A549 (cell line): ENCODE results near the gene MFAP4. TPM values are rescaled to one million over a fixed set of nuclear protein-coding genes. Genes with fewer than 3 reads are reported as not detected.

Experiments used
- ATAC-seq, 2 experiments: fragments of 200-7000 bp in 1 of 2; fragments of >200 bp in 1 of 2; cut with Nextera tagmentation in 1 of 2; cut with Tn5 transposase in 1 of 2; 3 replicates each; pipeline versions ENCODE4 v1.8.0 to v1.9.1; 2018 to 2020; ENCODE audit warnings: mild to moderate bottlenecking in 1 of 2, moderate library complexity in 1 of 2
- CTCF ChIA-PET: fragments of 300-600 bp; sonication (Branson Sonifier 250); formaldehyde crosslinking; extraction: SDS; loops from one replicate; lab custom pipeline; 2021; ENCODE audit warnings: antibody characterized with exemption, inconsistent platforms; lab: Yijun Ruan, JAX
- POLR2A ChIA-PET: fragments of 350-600 bp; formaldehyde crosslinking; extraction: SDS; loops from one replicate; lab custom pipeline; 2021; ENCODE audit warnings: antibody characterized with exemption, inconsistent platforms; lab: Yijun Ruan, JAX
- DNase-seq, 2 experiments: peaks; one replicate each; pipeline versions ENCODE4 v3.0.0 to v3.0.0-alpha.2; 2011 to 2016; ENCODE audit warnings: low read depth in 1 of 2, low spot score in 1 of 2
- FAIRE-seq: peaks from 2 replicates; lab custom pipeline; 2011; peaks lifted over from hg19 to GRCh38; lab: Jason Lieb, UNC
- H3K27ac ChIP-seq, 2 experiments: fragments of >200 bp; sonication (Bioruptor Twin); formaldehyde crosslinking; 3 replicates each; pipeline ENCODE4 v1.5.1; 2016 to 2017
- H3K4me1 ChIP-seq: fragments of >200 bp; sonication (Bioruptor Twin); formaldehyde crosslinking; 3 replicates; pipeline ENCODE4 v1.6.1; 2016
- H3K4me2 ChIP-seq: fragments of >200 bp; sonication (Bioruptor Twin); formaldehyde crosslinking; 3 replicates; pipeline ENCODE4 v1.6.1; 2016
- H3K4me3 ChIP-seq: fragments of >200 bp; sonication (Bioruptor Twin); formaldehyde crosslinking; 3 replicates; pipeline ENCODE4 v1.5.1; 2016
- H3K9me3 ChIP-seq: fragments of >200 bp; sonication (Bioruptor Twin); formaldehyde crosslinking; 3 replicates; pipeline ENCODE4 v1.6.1; 2016
- CBX8 ChIP-seq: fragments of 200-600 bp; sonication (generic); IDR thresholded peaks from 2 replicates; pipeline ENCODE4 v1.6.1; 2016
- CEBPB ChIP-seq, 2 experiments: fragments of >200 bp in 1 of 2; sonication (Bioruptor Twin) in 1 of 2; formaldehyde crosslinking in 1 of 2; IDR thresholded peaks; 2 replicates each; pipeline ENCODE4 v1.6.1; 2012 to 2016
- CHD4 ChIP-seq: fragments of 200-600 bp; sonication (generic); IDR thresholded peaks from 2 replicates; pipeline ENCODE4 v1.6.1; 2016; ENCODE audit warnings: antibody characterized with exemption, mild to moderate bottlenecking, borderline replicate concordance
- EHF ChIP-seq: fragments of 250-450 bp; sonication (Bioruptor Pico); IDR thresholded peaks from 2 replicates; pipeline ENCODE4 v1.5.0; 2020; ENCODE audit warnings: mild to moderate bottlenecking
- EHMT2 ChIP-seq: fragments of 200-600 bp; sonication (generic); IDR thresholded peaks from 2 replicates; pipeline ENCODE4 v1.6.1; 2016; ENCODE audit warnings: antibody characterized with exemption, low read depth, mild to moderate bottlenecking, moderate library complexity
- ELK1 ChIP-seq: fragments of 150-350 bp; IDR thresholded peaks from 2 replicates; pipeline ENCODE4 v1.6.1; 2014; ENCODE audit warnings: low read depth, mild to moderate bottlenecking, low read length
- ESRRA ChIP-seq: fragments of 150-350 bp; IDR thresholded peaks from 2 replicates; pipeline ENCODE4 v1.6.1; 2014; ENCODE audit warnings: mild to moderate bottlenecking, low read length, borderline replicate concordance
- FOSB ChIP-seq: fragments of 250-450 bp; sonication (Bioruptor Pico); IDR thresholded peaks from 2 replicates; pipeline ENCODE4 v1.5.0; 2020; ENCODE audit warnings: mild to moderate bottlenecking, moderate library complexity
- HDAC2 ChIP-seq: fragments of 200-600 bp; sonication (generic); IDR thresholded peaks from 2 replicates; pipeline ENCODE4 v1.6.1; 2016
- HMGXB4 ChIP-seq: fragments of 250-450 bp; sonication (Bioruptor Pico); IDR thresholded peaks from 2 replicates; pipeline ENCODE4 v1.5.0; 2021; ENCODE audit warnings: mild to moderate bottlenecking, moderate library complexity, borderline replicate concordance
- HOXB5 ChIP-seq: fragments of 250-450 bp; sonication (Bioruptor Pico); IDR thresholded peaks from 2 replicates; pipeline ENCODE4 v1.5.0; 2020; ENCODE audit warnings: mild to moderate bottlenecking, moderate library complexity
- JUNB ChIP-seq: fragments of >200 bp; sonication (Bioruptor Twin); formaldehyde crosslinking; IDR thresholded peaks from 2 replicates; pipeline ENCODE4 v1.6.1; 2016
- NFE2L2 ChIP-seq: fragments of 150-350 bp; conservative IDR thresholded peaks from 2 replicates; pipeline ENCODE4 v1.6.1; 2014; ENCODE audit warnings: low read length
- PBX3 ChIP-seq: IDR thresholded peaks from 2 replicates; pipeline ENCODE4 v1.6.1; 2012
- POLR2A ChIP-seq: IDR thresholded peaks from 2 replicates; pipeline ENCODE4 v1.6.1; 2012; ENCODE audit warnings: mild to moderate bottlenecking, low read length
- SMC3 ChIP-seq: fragments of >200 bp; sonication (Bioruptor Twin); formaldehyde crosslinking; IDR thresholded peaks from 3 replicates; pipeline ENCODE4 v1.6.1; 2018; ENCODE audit warnings: inconsistent platforms
- SREBF2 ChIP-seq: fragments of 450-650 bp; IDR thresholded peaks from 2 replicates; pipeline ENCODE4 v1.6.1; 2014; ENCODE audit warnings: mild to moderate bottlenecking, moderate library complexity
- ZSCAN20 ChIP-seq: fragments of 250-450 bp; sonication (Bioruptor Pico); IDR thresholded peaks from 2 replicates; pipeline ENCODE4 v1.8.0; 2022; ENCODE audit warnings: mild to moderate bottlenecking, moderate library complexity
- WGBS: methylation state at CpG from one replicate; pipeline ENCODE4 v1.1.6; 2017; ENCODE audit errors: missing lambda C conversion rate; 5-methylcytosine and 5-hydroxymethylcytosine counted together
- polyA plus RNA-seq, 4 experiments: library from polyadenylated mRNA; depleted of rRNA in 3 of 4; stranded (reverse); fragments of >200 nt; fragmentation: RNase III in 1 of 4; extraction: RNeasy Plus Mini Kit Qiagen cat#74134 plus additional on column Dnase treatment in 1 of 4; gene quantifications; 2 replicates in 3 of 4; 3 replicates in 1 of 4; pipeline ENCODE4 v1.2.3, GENCODE V29; 2011 to 2017
- TF ChIP-seq, protein P1 (sequence below): fragments of 200-600 bp; sonication (generic); IDR thresholded peaks from 2 replicates; pipeline ENCODE4 v1.6.1; 2016; ENCODE audit warnings: antibody characterized with exemption, mild to moderate bottlenecking, moderate library complexity
- TF ChIP-seq, protein P2 (sequence below): fragments of >200 bp; sonication (Bioruptor Twin); formaldehyde crosslinking; IDR thresholded peaks from 2 replicates; pipeline ENCODE4 v1.6.1; 2016
- TF ChIP-seq, protein P3 (sequence below): IDR thresholded peaks from 2 replicates; pipeline ENCODE4 v1.6.1; 2012; ENCODE audit warnings: low read depth, borderline replicate concordance

The MFAP4 gene
- polyA plus RNA-seq, 2 of the 4 experiments (the other 2 are of a cell fraction): 0.13 TPM; not detected in 1

DNA sequence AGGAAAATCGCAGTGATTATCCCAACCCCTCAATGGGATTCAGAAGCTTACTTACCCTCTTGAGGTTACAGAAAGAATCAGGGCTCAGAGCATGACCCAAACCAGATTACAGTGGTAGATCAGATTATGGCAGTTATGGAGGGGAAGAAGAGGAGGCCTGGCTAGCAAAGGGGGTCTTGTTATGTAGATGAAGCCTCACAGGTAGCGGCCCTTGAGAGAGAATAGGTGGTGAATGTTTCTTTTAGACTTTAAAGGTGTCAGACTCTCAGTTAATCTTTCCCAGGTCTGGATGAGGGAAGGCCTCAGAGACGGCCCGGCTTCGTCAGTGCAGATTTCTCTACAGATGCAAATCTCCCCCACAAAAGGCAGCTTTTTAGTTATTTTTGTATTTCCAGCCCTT, 39.6 kb upstream of the MFAP4 start:
- DNase-seq: no peak
- 92% methylated on average over 5 of the region's 5 CpGs for WGBS
- CTCF ChIA-PET: interaction anchor here (1.3 to 5.8 kb wide), 2 partner anchors 20 to 64 kb away, joined by 11 to 46 read pairs; partner anchors contain the start of gene B9D1
- no peak for FAIRE-seq
- POLR2A ChIA-PET: no interaction called here
- Histone ChIP-seq H3K4me2 (no peak overlapping the region), H3K27ac (no peak overlapping the region)
- ATAC-seq: no peak
- no peak for TF ChIP-seq ELK1
- no peak for TF ChIP-seq CEBPB (IDR thresholded peaks at IDR 0.05)
- TF ChIP-seq ZSCAN20 (CRISPR knock-in tag): no peak
- TF ChIP-seq EHMT2: no peak
- TF ChIP-seq SMC3: no peak
- TF ChIP-seq, protein P1, sequence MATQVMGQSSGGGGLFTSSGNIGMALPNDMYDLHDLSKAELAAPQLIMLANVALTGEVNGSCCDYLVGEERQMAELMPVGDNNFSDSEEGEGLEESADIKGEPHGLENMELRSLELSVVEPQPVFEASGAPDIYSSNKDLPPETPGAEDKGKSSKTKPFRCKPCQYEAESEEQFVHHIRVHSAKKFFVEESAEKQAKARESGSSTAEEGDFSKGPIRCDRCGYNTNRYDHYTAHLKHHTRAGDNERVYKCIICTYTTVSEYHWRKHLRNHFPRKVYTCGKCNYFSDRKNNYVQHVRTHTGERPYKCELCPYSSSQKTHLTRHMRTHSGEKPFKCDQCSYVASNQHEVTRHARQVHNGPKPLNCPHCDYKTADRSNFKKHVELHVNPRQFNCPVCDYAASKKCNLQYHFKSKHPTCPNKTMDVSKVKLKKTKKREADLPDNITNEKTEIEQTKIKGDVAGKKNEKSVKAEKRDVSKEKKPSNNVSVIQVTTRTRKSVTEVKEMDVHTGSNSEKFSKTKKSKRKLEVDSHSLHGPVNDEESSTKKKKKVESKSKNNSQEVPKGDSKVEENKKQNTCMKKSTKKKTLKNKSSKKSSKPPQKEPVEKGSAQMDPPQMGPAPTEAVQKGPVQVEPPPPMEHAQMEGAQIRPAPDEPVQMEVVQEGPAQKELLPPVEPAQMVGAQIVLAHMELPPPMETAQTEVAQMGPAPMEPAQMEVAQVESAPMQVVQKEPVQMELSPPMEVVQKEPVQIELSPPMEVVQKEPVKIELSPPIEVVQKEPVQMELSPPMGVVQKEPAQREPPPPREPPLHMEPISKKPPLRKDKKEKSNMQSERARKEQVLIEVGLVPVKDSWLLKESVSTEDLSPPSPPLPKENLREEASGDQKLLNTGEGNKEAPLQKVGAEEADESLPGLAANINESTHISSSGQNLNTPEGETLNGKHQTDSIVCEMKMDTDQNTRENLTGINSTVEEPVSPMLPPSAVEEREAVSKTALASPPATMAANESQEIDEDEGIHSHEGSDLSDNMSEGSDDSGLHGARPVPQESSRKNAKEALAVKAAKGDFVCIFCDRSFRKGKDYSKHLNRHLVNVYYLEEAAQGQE: no peak
- TF ChIP-seq, protein P2, sequence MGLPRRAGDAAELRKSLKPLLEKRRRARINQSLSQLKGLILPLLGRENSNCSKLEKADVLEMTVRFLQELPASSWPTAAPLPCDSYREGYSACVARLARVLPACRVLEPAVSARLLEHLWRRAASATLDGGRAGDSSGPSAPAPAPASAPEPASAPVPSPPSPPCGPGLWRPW: no peak
- TF ChIP-seq HDAC2: no peak
- TF ChIP-seq CBX8: no peak
- TF ChIP-seq FOSB (CRISPR knock-in tag): no peak
- TF ChIP-seq, all 56 proteins: peak for 0
- Histone ChIP-seq H3K4me3 (no peak overlapping the region), H3K4me1 (peaks cover 13% of the 10 kb centered on the region), H3K9me3 (no peaks in the 10 kb centered on the region)

DNA sequence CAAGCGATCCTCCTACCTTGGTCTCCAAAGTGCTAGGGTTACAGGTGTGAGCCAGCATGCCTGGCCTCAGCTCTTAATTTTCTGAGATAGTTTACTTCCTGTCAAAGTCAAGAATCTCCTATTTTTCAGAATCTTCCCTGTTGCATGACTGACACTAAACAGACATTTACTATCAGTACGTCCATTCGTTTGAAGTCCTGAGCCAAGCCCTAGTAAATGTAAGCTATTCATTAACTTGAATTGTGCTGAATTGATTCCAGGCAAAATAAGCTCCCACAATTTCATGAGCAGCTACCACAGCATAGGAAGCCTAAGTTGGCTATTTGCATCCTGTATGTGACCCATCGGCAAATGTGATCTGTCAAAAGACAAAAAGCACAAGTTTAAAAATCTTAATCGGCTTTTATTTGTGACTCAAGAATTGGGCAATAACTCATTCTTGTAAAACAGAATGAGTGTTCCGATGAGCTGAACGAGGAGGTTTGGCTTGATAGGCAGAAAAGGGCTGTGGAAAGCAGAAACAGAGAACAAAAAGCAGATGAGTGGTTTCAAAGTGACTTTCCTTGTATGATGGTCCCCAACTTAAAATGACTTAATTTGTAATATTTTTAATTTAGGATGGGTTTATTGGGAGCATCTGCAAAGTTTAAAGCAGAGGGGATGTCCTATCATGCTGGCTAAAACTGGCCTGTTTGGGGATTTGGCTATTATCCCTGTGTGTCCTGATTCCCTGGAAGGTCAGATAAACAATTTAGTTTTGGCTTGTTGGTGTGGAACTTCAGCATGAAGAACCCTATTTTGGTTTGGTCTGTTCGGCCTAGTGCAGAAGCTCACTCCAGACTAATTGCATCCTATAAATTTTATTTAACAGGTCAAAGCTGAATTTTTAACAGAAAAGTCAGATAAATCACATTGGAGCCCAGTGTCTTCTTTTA, 38.2 kb upstream of the MFAP4 start:
- 55% methylated on average over 8 of the region's 8 CpGs for WGBS
- POLR2A ChIA-PET: interaction anchor here (1.4 kb wide), 1 partner anchor 47 kb away, joined by 8 read pairs; the partner anchor contains the start of gene MAPK7
- Histone ChIP-seq H3K9me3 (no peaks in the 10 kb centered on the region), H3K4me2 (peak overlapping the region; percentile 45), H3K27ac (no peak overlapping the region), H3K4me3 (no peak overlapping the region), H3K4me1 (peaks cover 13% of the 10 kb centered on the region)
- peak; percentile 74 for FAIRE-seq
- CTCF ChIA-PET: interaction anchor here (0.6 to 2.5 kb wide), 7 partner anchors 10 to 585 kb away, joined by 3 to 19 read pairs (median 3); partner anchors contain the start of gene B9D1
- DNase-seq: no peak
- no peak for ATAC-seq
- no peak for TF ChIP-seq ESRRA
- TF ChIP-seq CEBPB (IDR thresholded peaks at IDR 0.05): 0 out of 4 replicates have a peak, but pooled peaks have one; percentile 7 to 11
- TF ChIP-seq, all 56 proteins: peak for 1

GRCh38 chr17:19421926-19422325, 34.9 kb upstream of the MFAP4 start:
- no peak for ATAC-seq
- Histone ChIP-seq H3K9me3 (no peaks in the 10 kb centered on the region), H3K27ac (no peak overlapping the region), H3K4me3 (no peak overlapping the region), H3K4me2 (no peak overlapping the region), H3K4me1 (peaks cover 19% of the 10 kb centered on the region)
- peak; percentile 46 for FAIRE-seq
- no peak for DNase-seq
- TF ChIP-seq FOSB (CRISPR knock-in tag): no peak
- no peak for TF ChIP-seq NFE2L2
- TF ChIP-seq POLR2A: no peak
- TF ChIP-seq CBX8: no peak
- TF ChIP-seq JUNB: no peak
- TF ChIP-seq HDAC2: no peak
- no peak for TF ChIP-seq ELK1
- no peak for TF ChIP-seq EHF (CRISPR knock-in tag)
- no peak for TF ChIP-seq PBX3
- TF ChIP-seq, protein P3, sequence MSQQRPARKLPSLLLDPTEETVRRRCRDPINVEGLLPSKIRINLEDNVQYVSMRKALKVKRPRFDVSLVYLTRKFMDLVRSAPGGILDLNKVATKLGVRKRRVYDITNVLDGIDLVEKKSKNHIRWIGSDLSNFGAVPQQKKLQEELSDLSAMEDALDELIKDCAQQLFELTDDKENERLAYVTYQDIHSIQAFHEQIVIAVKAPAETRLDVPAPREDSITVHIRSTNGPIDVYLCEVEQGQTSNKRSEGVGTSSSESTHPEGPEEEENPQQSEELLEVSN: no peak
- no peak for TF ChIP-seq HOXB5 (CRISPR knock-in tag)
- TF ChIP-seq SREBF2: no peak
- TF ChIP-seq HMGXB4 (CRISPR knock-in tag): no peak
- TF ChIP-seq CHD4: no peak
- POLR2A ChIA-PET: no interaction called here
- 76% methylated on average over 6 of the region's 6 CpGs for WGBS
- CTCF ChIA-PET: interaction anchor here (1.0 to 1.2 kb wide), 2 partner anchors 25 to 59 kb away, joined by 3 read pairs; partner anchors contain the start of gene B9D1
